IMR-90 (cell line): Measurements from ENCODE around the gene SLC39A11. TPM values are rescaled to one million over a fixed set of nuclear protein-coding genes. Genes with fewer than 3 reads are reported as not detected.

Experiments
- ATAC-seq: fragments of 200-7000 bp; cut with Tn5 transposase; 2 replicates; pipeline ENCODE4 v1.9.1; 2020; ENCODE audit warnings: low read depth, mild to moderate bottlenecking, moderate library complexity
- BruUV-seq: library from RNA; stranded (reverse); fragments of 400-500 nt; replicated peaks from 2 replicates; lab custom pipeline; 2021; lab: Mats Ljungman, UMichigan
- CTCF ChIA-PET: fragments of 300-600 bp; formaldehyde crosslinking; extraction: SDS; loops from one replicate; lab custom pipeline; 2021; ENCODE audit warnings: antibody characterized with exemption; lab: Yijun Ruan, JAX
- POLR2A ChIA-PET: fragments of 300-600 bp; sonication (Branson Sonifier 250); formaldehyde crosslinking; loops from one replicate; lab custom pipeline; 2022; ENCODE audit warnings: antibody characterized with exemption; ENCODE audit not compliant: unreplicated experiment; lab: Charles Lee
- DNase-seq: peaks from one replicate; pipeline ENCODE4 v3.0.0; 2013
- H2AFZ ChIP-seq: replicated peaks from 2 replicates; pipeline ENCODE3; 2013; ENCODE audit warnings: low read length, mild to moderate bottlenecking; ENCODE audit not compliant: poor library complexity
- H2AK5ac ChIP-seq: 2 replicates; pipeline ENCODE4 v1.6.1; 2013; ENCODE audit warnings: low read depth, low read length, inconsistent platforms
- H2AK9ac ChIP-seq: replicated peaks from 2 replicates; pipeline ENCODE3; 2013; ENCODE audit warnings: mild to moderate bottlenecking, low read depth, low read length, moderate library complexity; ENCODE audit not compliant: poor library complexity
- H2BK120ac ChIP-seq: 2 replicates; pipeline ENCODE4 v1.6.1; 2013; ENCODE audit warnings: low read depth, low read length, inconsistent platforms
- H2BK15ac ChIP-seq: 3 replicates; pipeline ENCODE4 v1.6.1; 2013; ENCODE audit warnings: low read depth, low read length, inconsistent platforms
- H2BK20ac ChIP-seq: 2 replicates; pipeline ENCODE4 v1.6.1; 2013; ENCODE audit warnings: low read depth, mild to moderate bottlenecking, inconsistent platforms, low read length, moderate library complexity
- H2BK5ac ChIP-seq: 2 replicates; pipeline ENCODE4 v1.6.1; 2013; ENCODE audit warnings: mild to moderate bottlenecking, low read depth, low read length, inconsistent platforms; ENCODE audit not compliant: poor library complexity, severe bottlenecking
- H3K14ac ChIP-seq: replicated peaks from 2 replicates; pipeline ENCODE4 v1.6.1; 2013; ENCODE audit warnings: low read depth, low read length, inconsistent platforms
- H3K18ac ChIP-seq: 2 replicates; pipeline ENCODE4 v1.6.1; 2013; ENCODE audit warnings: low read depth, low read length, control low read depth
- H3K23ac ChIP-seq: 2 replicates; pipeline ENCODE4 v1.6.1; 2013; ENCODE audit warnings: low read depth, low read length, inconsistent platforms
- H3K27ac ChIP-seq: 2 replicates; pipeline ENCODE4 v1.5.1; 2013; ENCODE audit warnings: mild to moderate bottlenecking, control low read depth, low read length; ENCODE audit not compliant: insufficient read depth
- H3K27me3 ChIP-seq: 2 replicates; pipeline ENCODE4 v1.6.1; 2013; ENCODE audit warnings: low read length; ENCODE audit not compliant: control insufficient read depth, insufficient read depth
- H3K36me3 ChIP-seq: 2 replicates; pipeline ENCODE4 v1.6.1; 2013; ENCODE audit warnings: low read length, mixed read lengths; ENCODE audit not compliant: control insufficient read depth, insufficient read depth
- H3K4ac ChIP-seq: 2 replicates; pipeline ENCODE4 v1.6.1; 2013; ENCODE audit warnings: low read depth, low read length, inconsistent platforms
- H3K4me1 ChIP-seq: 2 replicates; pipeline ENCODE4 v1.6.1; 2013; ENCODE audit warnings: low read length, mixed read lengths; ENCODE audit not compliant: control insufficient read depth, insufficient read depth
- H3K4me2 ChIP-seq: 2 replicates; pipeline ENCODE4 v1.6.1; 2013; ENCODE audit warnings: low read depth, mild to moderate bottlenecking, control low read depth, low read length, moderate library complexity
- H3K4me3 ChIP-seq: 2 replicates; pipeline ENCODE4 v1.5.1; 2013; ENCODE audit warnings: low read depth, mild to moderate bottlenecking, control low read depth, low read length, moderate library complexity; ENCODE audit not compliant: insufficient read depth
- H3K56ac ChIP-seq: 2 replicates; pipeline ENCODE4 v1.6.1; 2013; ENCODE audit warnings: low read length, inconsistent platforms; ENCODE audit not compliant: insufficient read depth; ENCODE audit errors: extremely low read depth
- H3K79me1 ChIP-seq, 2 experiments: 2 replicates each; pipeline ENCODE4 v1.6.1; 2013; ENCODE audit warnings: low read length in 2 of 2, inconsistent platforms in 1 of 2, low read depth in 1 of 2
- H3K9ac ChIP-seq: 2 replicates; pipeline ENCODE4 v1.6.1; 2013; ENCODE audit warnings: low read depth, low read length, control low read depth
- H3K9me1 ChIP-seq: 2 replicates; pipeline ENCODE4 v1.6.1; 2013; ENCODE audit warnings: low read length, inconsistent platforms; ENCODE audit not compliant: insufficient read depth
- H3K9me3 ChIP-seq: 2 replicates; pipeline ENCODE4 v1.6.1; 2013; ENCODE audit warnings: low read length; ENCODE audit not compliant: control insufficient read depth, insufficient read depth
- H4K20me1 ChIP-seq: 2 replicates; pipeline ENCODE4 v1.6.1; 2013; ENCODE audit warnings: low read length, inconsistent platforms; ENCODE audit not compliant: insufficient read depth
- H4K5ac ChIP-seq: 2 replicates; pipeline ENCODE4 v1.6.1; 2013; ENCODE audit warnings: mild to moderate bottlenecking, low read depth, low read length, control low read depth
- H4K8ac ChIP-seq, 2 experiments: 2 replicates each; pipeline ENCODE4 v1.6.1; 2013; ENCODE audit warnings: low read depth in 2 of 2, low read length in 2 of 2, control low read depth in 1 of 2, inconsistent platforms in 1 of 2
- H4K91ac ChIP-seq: 2 replicates; pipeline ENCODE4 v1.6.1; 2013; ENCODE audit warnings: low read depth, low read length, inconsistent platforms; ENCODE audit not compliant: insufficient read depth
- BHLHE40 ChIP-seq: fragments of 150-350 bp; IDR thresholded peaks from 2 replicates; pipeline ENCODE4 v1.6.1; 2016; ENCODE audit warnings: mild to moderate bottlenecking, low read depth, low read length
- FOS ChIP-seq: fragments of 150-350 bp; IDR thresholded peaks from 2 replicates; pipeline ENCODE4 v1.6.1; 2016; ENCODE audit warnings: low read depth, low read length
- MXI1 ChIP-seq: IDR thresholded peaks from 2 replicates; pipeline ENCODE4 v1.6.1; 2012; ENCODE audit warnings: low read depth, mild to moderate bottlenecking, low read length, moderate library complexity, borderline replicate concordance
- NFE2L2 ChIP-seq: fragments of 150-350 bp; IDR thresholded peaks from 2 replicates; pipeline ENCODE4 v1.6.1; 2016; ENCODE audit warnings: low read depth, mild to moderate bottlenecking, low read length
- RCOR1 ChIP-seq: IDR thresholded peaks from 2 replicates; pipeline ENCODE4 v1.6.1; 2012; ENCODE audit warnings: mild to moderate bottlenecking, low read length, improper control_type of control experiment; ENCODE audit not compliant: insufficient replicate concordance
- WGBS, 2 experiments: methylation state at CpG; one replicate each; pipeline versions ENCODE4 v1.1.5 to v1.1.7; 2013; ENCODE audit warnings: missing lambda C conversion rate in 2 of 2; ENCODE audit not compliant: insufficient read length in 1 of 2; ENCODE audit errors: extremely low coverage in 2 of 2; 5-methylcytosine and 5-hydroxymethylcytosine counted together
- dilution Hi-C: fragments of 300-500 bp; cut with HindIII; formaldehyde crosslinking; loops from one replicate; pipeline ENCODE4 v1.14.3; 2018; ENCODE audit warnings: low sequenced_read_pairs; ENCODE audit not compliant: unreplicated experiment
- in situ Hi-C: fragments of 300-500 bp; cut with MboI; formaldehyde crosslinking; loops from 3 replicates; pipeline ENCODE4 v1.14.3; 2019; ENCODE audit warnings: low sequenced_read_pairs, inconsistent platforms, mixed read lengths
- intact Hi-C: fragments of 100-400 bp; cut with micrococcal nuclease; formaldehyde crosslinking; loops from 2 replicates; pipeline ENCODE4 v1.10.0; 2022
- polyA plus RNA-seq, 3 experiments: library from polyadenylated mRNA; depleted of rRNA; stranded (reverse); fragments of >200 nt; gene quantifications; 2 replicates each; pipeline ENCODE4 v1.2.3, GENCODE V29; 2012; ENCODE audit warnings: low replicate concordance in 1 of 3
- total RNA-seq: library from RNA; depleted of rRNA; stranded (reverse); fragments of >200 nt; gene quantifications from 2 replicates; pipeline ENCODE4 v1.2.3, GENCODE V29; 2012
- TF ChIP-seq, protein P1 (sequence below): fragments of 150-350 bp; IDR thresholded peaks from 2 replicates; pipeline ENCODE4 v1.6.1; 2017; ENCODE audit warnings: mild to moderate bottlenecking, antibody characterized with exemption, low read length, low read depth
- TF ChIP-seq, protein P2 (sequence below): conservative IDR thresholded peaks from 2 replicates; pipeline ENCODE4 v1.5.1; 2012; ENCODE audit warnings: mild to moderate bottlenecking, low read depth, low read length, improper control_type of control experiment

SLC39A11 gene
- total and polyA plus RNA-seq, 2 of the 4 experiments (the other 2 are of a cell fraction), result 8.8 to 14.3 TPM

GRCh38 chr17:72611172-72611571 lies 481.3 kb downstream of the SLC39A11 start:
- H3K4me2 ChIP-seq, result no peak overlapping the region
- POLR2A ChIA-PET, result no interaction called here
- TF ChIP-seq MXI1 (no peak), FOS (no peak), RCOR1 (no peak), NFE2L2 (no peak), BHLHE40 (no peak)
- TF ChIP-seq, protein P1, sequence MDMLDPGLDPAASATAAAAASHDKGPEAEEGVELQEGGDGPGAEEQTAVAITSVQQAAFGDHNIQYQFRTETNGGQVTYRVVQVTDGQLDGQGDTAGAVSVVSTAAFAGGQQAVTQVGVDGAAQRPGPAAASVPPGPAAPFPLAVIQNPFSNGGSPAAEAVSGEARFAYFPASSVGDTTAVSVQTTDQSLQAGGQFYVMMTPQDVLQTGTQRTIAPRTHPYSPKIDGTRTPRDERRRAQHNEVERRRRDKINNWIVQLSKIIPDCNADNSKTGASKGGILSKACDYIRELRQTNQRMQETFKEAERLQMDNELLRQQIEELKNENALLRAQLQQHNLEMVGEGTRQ, result no peak
- TF ChIP-seq, protein P2, sequence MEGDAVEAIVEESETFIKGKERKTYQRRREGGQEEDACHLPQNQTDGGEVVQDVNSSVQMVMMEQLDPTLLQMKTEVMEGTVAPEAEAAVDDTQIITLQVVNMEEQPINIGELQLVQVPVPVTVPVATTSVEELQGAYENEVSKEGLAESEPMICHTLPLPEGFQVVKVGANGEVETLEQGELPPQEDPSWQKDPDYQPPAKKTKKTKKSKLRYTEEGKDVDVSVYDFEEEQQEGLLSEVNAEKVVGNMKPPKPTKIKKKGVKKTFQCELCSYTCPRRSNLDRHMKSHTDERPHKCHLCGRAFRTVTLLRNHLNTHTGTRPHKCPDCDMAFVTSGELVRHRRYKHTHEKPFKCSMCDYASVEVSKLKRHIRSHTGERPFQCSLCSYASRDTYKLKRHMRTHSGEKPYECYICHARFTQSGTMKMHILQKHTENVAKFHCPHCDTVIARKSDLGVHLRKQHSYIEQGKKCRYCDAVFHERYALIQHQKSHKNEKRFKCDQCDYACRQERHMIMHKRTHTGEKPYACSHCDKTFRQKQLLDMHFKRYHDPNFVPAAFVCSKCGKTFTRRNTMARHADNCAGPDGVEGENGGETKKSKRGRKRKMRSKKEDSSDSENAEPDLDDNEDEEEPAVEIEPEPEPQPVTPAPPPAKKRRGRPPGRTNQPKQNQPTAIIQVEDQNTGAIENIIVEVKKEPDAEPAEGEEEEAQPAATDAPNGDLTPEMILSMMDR, result no peak

More at GRCh38 chr17:72611172-72611571, 481.3 kb downstream of the SLC39A11 start:
- Histone ChIP-seq H2AFZ (no peak overlapping the region), H2AK5ac (no peak overlapping the region), H3K27me3 (no peaks in the 10 kb centered on the region), H3K27ac (no peak overlapping the region), H3K23ac (no peak overlapping the region), H3K18ac (no peak overlapping the region), H3K4me1 (peaks cover 12% of the 10 kb centered on the region), H2AK9ac (no peak overlapping the region), H2BK20ac (no peak overlapping the region), H4K5ac (no peak overlapping the region), H3K36me3 (no peaks in the 10 kb centered on the region), H2BK15ac (no peak overlapping the region), H3K9me3 (no peaks in the 10 kb centered on the region), H3K9ac (no peak overlapping the region), H3K4ac (no peak overlapping the region), H4K8ac (no peak overlapping the region), H3K56ac (no peak overlapping the region), H4K91ac (no peak overlapping the region), H4K20me1 (no peaks in the 10 kb centered on the region), H2BK5ac (no peak overlapping the region), H3K14ac (no peak overlapping the region), H3K79me1 (no peaks in the 10 kb centered on the region), H3K4me3 (no peak overlapping the region), H2BK120ac (no peak overlapping the region), H3K9me1 (peaks cover 13% of the 10 kb centered on the region; the same call in 1 of the 2 replicates)
- in situ Hi-C loops (no loop called here), dilution Hi-C loops (no loop called here), intact Hi-C loops (no loop called here)
- ATAC-seq (no peak), DNase-seq (no peak)
- no TSS peak for BruUV-seq
- CTCF ChIA-PET, result interaction anchor here (0.7 kb wide), 1 partner anchor 8 kb away, joined by 4 read pairs; no protein-coding TSS in a partner anchor
- WGBS, 2 experiments, result no CpG with 5 or more reads among the region's 9 CpGs
